GM10248 (cell line): ENCODE results near the gene LRRC40.

Source experiments
- CTCF ChIA-PET: fragments of 300-600 bp; sonication (Branson Sonifier 250); formaldehyde crosslinking; extraction: SDS; loops from one replicate; lab custom pipeline; 2021; ENCODE audit warnings: antibody characterized with exemption; lab: Yijun Ruan, JAX
- POLR2A ChIA-PET: fragments of 350-650 bp; sonication (Branson Sonifier 250); formaldehyde crosslinking; extraction: SDS; loops from one replicate; lab custom pipeline; 2020; ENCODE audit warnings: antibody characterized with exemption; lab: Yijun Ruan, JAX
- DNase-seq: peaks from one replicate; pipeline ENCODE4 v3.0.0; 2012; ENCODE audit errors: extremely low spot score
- TF ChIP-seq, protein P1 (sequence below): IDR thresholded peaks from 2 replicates; pipeline ENCODE4 v1.5.1; 2012; ENCODE audit warnings: mild to moderate bottlenecking, low read depth; ENCODE audit errors: extremely low read depth, missing control alignments, control extremely low read depth

Gene LRRC40

GRCh38 chr1:70205434-70206118 lies at the start of gene LRRC40:
Gene LRRC40 (minus strand): TSS chr1:70205579. CDS start chr1:70205540, 39 bp downstream.
- DNase-seq: peak; percentile 93
- TF ChIP-seq, protein P1, sequence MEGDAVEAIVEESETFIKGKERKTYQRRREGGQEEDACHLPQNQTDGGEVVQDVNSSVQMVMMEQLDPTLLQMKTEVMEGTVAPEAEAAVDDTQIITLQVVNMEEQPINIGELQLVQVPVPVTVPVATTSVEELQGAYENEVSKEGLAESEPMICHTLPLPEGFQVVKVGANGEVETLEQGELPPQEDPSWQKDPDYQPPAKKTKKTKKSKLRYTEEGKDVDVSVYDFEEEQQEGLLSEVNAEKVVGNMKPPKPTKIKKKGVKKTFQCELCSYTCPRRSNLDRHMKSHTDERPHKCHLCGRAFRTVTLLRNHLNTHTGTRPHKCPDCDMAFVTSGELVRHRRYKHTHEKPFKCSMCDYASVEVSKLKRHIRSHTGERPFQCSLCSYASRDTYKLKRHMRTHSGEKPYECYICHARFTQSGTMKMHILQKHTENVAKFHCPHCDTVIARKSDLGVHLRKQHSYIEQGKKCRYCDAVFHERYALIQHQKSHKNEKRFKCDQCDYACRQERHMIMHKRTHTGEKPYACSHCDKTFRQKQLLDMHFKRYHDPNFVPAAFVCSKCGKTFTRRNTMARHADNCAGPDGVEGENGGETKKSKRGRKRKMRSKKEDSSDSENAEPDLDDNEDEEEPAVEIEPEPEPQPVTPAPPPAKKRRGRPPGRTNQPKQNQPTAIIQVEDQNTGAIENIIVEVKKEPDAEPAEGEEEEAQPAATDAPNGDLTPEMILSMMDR: no peak
- CTCF ChIA-PET: interaction anchor here (1.1 to 1.9 kb wide), 3 partner anchors 9 to 28 kb away, joined by 3 to 7 read pairs (median 4); no protein-coding TSS in a partner anchor
- POLR2A ChIA-PET: interaction anchor here (0.6 to 1.0 kb wide), 2 partner anchors 15 to 63 kb away, joined by 4 to 5 read pairs; no protein-coding TSS in a partner anchor

GRCh38 chr1:70248729-70249128 lies 43.4 kb upstream of the LRRC40 start:
- TF ChIP-seq, protein P1: no peak
- CTCF ChIA-PET: interaction anchor here (1.0 kb wide), 1 partner anchor 62 kb away, joined by 3 read pairs; no protein-coding TSS in a partner anchor
- POLR2A ChIA-PET: no interaction called here
- DNase-seq: no peak

- DNase-seq: no peak
- ChIA-PET POLR2A (no interaction called here), CTCF (interaction anchor here (3.9 kb wide), 1 partner anchor 14 kb away, joined by 13 read pairs; no protein-coding TSS in a partner anchor)
- TF ChIP-seq, protein P1: no peak
These were observed 42.4 kb upstream of the LRRC40 start for GRCh38 chr1:70247768-70248167.

DNA sequence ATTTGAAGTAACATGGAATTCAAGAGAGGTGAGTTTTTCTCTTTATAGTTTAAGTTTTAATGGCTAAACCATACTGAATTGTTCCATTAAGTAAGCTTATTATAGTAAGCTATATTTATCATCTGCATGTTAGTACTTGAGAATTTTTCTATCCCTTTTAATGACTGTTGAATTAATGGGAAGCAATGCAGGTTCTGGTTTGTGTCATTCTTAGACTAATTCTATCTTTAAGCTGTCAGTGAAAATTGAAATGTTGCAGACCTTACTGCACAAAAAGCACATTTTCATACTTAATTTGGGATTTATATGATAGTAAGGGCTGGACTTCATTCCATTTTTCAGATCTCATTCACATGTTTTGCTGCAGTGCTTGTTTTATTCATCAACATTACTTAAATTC lies 41.7 kb upstream of the LRRC40 start:
- ChIA-PET CTCF (interaction anchor here (3.9 kb wide), 1 partner anchor 14 kb away, joined by 13 read pairs; no protein-coding TSS in a partner anchor), POLR2A (no interaction called here)
- TF ChIP-seq, protein P1: no peak
- DNase-seq: no peak

DNA sequence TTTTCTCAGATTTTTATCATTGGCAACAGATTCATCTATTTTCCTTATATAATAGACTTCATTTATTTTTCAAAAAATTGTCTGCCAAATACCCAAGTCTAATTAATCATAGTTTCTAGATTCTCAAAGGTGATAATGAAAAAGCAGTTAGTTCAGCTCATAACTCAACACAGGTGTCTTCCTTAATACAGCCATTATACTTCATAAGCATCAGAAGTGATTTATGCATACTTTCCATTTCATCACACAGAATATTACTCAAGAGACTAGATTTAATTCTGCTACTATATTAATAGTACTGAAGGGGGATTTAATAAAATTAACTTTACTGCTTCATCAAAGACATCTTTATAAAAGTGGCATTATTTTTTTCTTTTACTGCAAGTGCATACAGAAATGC lies 34.6 kb upstream of the LRRC40 start:
- DNase-seq: no peak
- ChIA-PET CTCF (no interaction called here), POLR2A (interaction anchor here (0.7 kb wide), 1 partner anchor 32 kb away, joined by 5 read pairs; no protein-coding TSS in a partner anchor)
- TF ChIP-seq, protein P1: no peak

GRCh38 chr1:70234733-70235132 lies 29.4 kb upstream of the LRRC40 start:
- ChIA-PET CTCF (interaction anchor here (1.2 to 4.1 kb wide), 4 partner anchors 12 to 66 kb away, joined by 3 to 14 read pairs (median 8); no protein-coding TSS in a partner anchor), POLR2A (interaction anchor here (1.4 kb wide), 1 partner anchor 8 kb away, joined by 5 read pairs; no protein-coding TSS in a partner anchor)
- DNase-seq: no peak
- TF ChIP-seq, protein P1: no peak
